Measurements from ENCODE around the gene SNTA1.
"Not testable (repeated sequence)": the region's sequence is repeated elsewhere in the genome, so short reads cannot be mapped to it uniquely, and the experiment has no call there.

SNTA1 gene

GRCh38 chr20:33463332-33464101 is 20.0 kb upstream of the SNTA1 start:
- no peak overlapping the region for H3K27ac ChIP-seq
- TF ChIP-seq ZFX (IDR thresholded peaks at IDR 0.05; ENCODE audit: borderline replicate concordance) (no peak), CTCF (IDR thresholded peaks at IDR 0.05) (no peak)

- H3K27ac ChIP-seq: no peak overlapping the region
Observed at GRCh38 chr20:33460711-33461110, 17.1 kb upstream of the SNTA1 start.

GRCh38 chr20:33459599-33459998 is 16.0 kb upstream of the SNTA1 start:
- TF ChIP-seq CTCF (IDR thresholded peaks at IDR 0.05): no peak
- no peak for TF ChIP-seq ZFX (IDR thresholded peaks at IDR 0.05; ENCODE audit: borderline replicate concordance)
- H3K27ac ChIP-seq: no peak overlapping the region

More at GRCh38 chr20:33460711-33461110, 17.1 kb upstream of the SNTA1 start:
- no peak for TF ChIP-seq CTCF (IDR thresholded peaks at IDR 0.05)
- no peak for TF ChIP-seq ZFX (IDR thresholded peaks at IDR 0.05; ENCODE audit: borderline replicate concordance)

GRCh38 chr20:33456916-33457642 is 13.5 kb upstream of the SNTA1 start:
- TF ChIP-seq CTCF (IDR thresholded peaks at IDR 0.05): peak; percentile 91
- H3K27ac ChIP-seq: not testable (repeated sequence)

GRCh38 chr20:33450867-33451266 is 7.3 kb upstream of the SNTA1 start:
- H3K27ac ChIP-seq: no peak overlapping the region
- TF ChIP-seq ZFX (IDR thresholded peaks at IDR 0.05; ENCODE audit: borderline replicate concordance): no peak
- no peak for TF ChIP-seq CTCF (IDR thresholded peaks at IDR 0.05)

GRCh38 chr20:33445881-33446625 is 2.5 kb upstream of the SNTA1 start:
- H3K27ac ChIP-seq: no peak overlapping the region
- TF ChIP-seq ZFX (IDR thresholded peaks at IDR 0.05; ENCODE audit: borderline replicate concordance) (no peak), CTCF (IDR thresholded peaks at IDR 0.05) (no peak)

All from 22Rv1 (cell line).